Activated CD8-positive, alpha-beta memory T cell treated with anti-CD3 and anti-CD28 coated beads, Interleukin-2, amount 50 U/mL, for 4 hours (primary cell): ENCODE data around the gene MARVELD1.
A peak's percentile ranks its signal among the peaks of the same experiment; 100 is the strongest.
"Not testable (repeated sequence)": the region's sequence is repeated elsewhere in the genome, so short reads cannot be mapped to it uniquely, and the experiment has no call there.

Experiments used
- DNase-seq: peaks from one replicate; pipeline ENCODE4 v3.0.0-alpha.2; 2020

Gene MARVELD1

DNA sequence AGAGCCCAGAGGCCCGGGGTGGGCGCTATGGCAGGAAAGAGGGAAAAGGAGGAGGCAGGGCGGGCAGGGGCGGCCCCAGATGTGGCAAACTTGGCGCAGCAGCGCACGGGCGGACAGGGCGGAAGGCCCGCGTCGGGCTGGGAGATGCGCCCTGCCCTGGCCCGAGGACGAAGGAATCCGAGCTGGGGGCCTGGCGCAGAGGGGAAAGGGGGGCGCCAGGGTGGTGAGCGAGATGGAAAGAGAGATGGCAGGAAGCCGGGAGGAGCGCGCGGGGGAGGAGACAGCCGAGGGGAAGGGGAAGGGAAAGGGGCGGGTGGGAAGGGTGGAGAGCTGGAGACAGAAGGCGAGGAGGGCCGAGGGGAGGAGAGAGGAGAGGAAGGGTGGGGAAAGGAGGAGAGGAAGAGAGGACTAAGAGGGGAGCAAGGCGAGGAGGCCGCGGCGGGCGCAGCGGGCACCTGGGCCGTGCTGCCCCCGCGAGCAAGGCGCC is at the start of gene MARVELD1:
Gene MARVELD1 (plus strand): TSS at position 392 of the 487 bp plus-strand sequence. CDS start 147 bp downstream, outside the sequence.
- no peak for DNase-seq

DNA sequence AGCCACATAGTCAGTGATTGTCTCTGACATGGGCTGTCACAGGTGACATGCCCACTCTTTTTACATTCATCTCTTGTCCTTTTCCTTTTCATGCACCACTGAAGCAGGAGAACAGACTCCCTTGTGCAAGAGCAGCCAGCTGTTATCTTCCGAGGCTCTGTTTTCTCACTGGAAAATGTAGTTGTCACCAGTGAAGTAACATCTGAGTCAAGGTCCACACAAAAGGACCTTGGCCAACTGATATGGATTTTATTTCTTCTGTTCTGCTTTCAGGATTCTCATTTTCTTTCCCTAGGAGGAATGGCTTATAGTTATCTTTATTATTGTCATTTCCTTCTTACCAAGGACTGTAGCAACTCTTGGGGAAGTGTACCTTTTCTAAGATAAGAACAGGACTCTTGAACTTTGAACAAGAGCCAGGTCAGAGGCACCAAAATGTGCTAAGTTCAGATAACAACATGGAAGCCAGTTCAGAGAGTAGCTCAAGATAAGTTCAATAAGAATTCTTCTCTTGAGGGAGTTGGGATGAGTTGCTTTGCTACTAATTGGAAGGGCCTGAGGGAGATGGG is 49.2 kb upstream of the MARVELD1 start:
- no peak for DNase-seq

DNA sequence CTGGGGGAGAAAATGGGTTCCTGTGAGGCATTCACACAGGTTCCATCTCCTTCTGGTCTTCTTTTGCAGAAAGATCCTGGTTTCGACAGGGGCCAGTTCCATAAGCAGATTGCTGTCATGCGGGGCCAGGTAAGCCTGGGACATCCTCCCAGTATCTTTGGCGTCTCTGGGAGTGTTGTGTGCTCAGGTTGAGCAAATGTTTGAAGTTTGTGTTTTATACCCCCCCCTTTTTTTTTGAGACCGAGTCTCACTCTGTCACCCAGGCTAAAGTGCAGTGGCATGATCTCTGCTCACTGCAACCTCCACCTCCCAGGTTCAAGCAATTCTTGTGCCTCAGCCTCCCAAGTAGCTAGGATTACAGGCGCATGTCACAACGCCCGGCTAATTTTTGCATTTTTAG is 46.5 kb upstream of the MARVELD1 start:
- no peak for DNase-seq

DNA sequence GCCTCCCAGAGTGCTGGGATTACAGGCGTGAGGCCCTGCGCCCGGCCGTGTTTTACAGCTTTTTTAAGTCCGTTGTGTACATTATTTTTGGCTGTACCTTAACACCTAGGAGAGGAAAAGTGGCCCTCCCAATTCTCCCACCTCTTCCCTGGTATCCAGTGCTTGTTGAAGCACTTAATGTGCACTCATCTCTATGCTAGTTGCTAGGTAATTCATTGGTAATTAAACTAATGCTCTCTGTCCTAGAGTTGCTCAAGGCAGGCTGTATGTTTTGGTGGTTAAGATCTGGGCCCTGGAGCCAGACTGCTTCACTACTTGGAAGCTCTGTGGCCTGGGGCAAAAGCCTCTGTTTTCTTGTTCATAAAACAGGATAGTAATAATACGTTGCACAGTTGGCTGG is 46.1 kb upstream of the MARVELD1 start:
- DNase-seq: no peak

DNA sequence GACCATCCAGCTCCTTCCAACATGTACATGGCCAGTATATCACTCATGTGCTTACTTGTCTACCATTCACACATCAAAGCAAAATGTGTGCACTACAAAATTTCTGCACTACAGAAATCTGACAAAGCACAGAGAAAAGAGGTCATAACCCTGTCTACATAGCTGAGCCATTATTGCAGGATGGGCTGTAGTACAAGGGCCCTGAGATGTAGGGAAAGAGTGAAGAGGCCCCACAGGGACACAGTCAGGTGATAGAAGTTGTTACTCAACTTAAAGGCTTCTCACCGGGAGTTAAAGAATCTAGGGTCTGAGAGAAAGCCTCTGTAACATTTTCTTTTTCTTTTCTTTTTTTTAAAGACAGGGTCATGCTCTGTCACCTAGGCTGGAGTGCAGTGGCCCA is 44.0 kb upstream of the MARVELD1 start:
- no peak for DNase-seq

DNA sequence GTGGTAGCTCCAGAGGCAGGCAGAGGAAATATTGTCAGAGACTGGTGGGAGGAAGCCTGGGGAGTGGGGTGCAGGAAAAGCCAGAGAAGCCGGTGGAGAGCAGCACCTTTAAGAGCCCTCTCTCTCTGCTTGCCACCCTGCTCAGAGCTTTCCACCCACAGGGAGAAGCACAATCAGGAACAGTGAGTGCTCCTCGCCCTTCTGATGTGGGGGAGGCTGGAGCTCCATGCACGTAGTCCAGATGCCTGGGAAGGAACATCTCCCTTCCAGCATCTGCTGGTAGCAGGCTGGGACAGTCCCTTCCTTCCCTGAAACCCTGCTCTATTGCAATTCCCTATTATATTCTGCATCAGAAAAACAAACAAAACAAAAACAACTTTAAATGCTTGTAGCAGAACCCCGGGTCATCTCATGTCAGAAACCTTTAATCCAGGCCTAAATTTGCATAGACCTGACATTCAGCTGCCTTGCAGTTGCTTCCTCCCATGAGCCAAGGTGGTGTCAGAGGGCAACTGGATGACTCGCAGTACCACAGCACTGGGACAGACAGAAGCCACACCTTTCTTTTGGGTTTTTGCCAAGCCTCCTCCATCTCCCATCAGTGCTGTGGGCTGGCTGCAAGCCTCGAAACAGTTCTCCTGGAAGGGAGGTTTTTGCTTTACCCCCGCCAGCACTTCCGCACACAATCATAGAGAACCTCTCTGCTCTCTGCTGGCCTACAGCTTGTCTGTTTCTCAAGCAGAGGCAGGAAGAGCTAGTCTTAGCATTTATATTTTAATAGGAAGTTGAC is 39.6 kb upstream of the MARVELD1 start:
- no peak for DNase-seq

DNA sequence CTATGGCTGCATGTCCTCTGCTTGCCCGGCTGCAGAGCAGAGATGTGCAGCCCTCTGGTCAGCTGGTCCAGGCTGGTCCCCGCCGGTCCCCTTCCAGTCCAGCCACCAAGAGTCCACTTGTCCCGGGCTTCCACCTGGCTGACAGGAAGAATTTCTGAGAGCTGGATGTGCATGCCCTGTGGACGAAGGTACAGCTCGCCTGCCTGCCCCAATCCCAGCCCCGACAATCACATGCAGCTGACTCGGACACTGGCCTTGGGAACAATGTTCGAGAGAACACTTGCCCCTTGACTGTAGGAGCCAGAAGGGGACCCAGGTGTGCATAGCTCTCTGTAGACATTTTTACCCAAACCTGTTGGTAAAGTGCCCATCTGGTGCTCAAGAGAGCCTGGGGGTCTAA is 38.3 kb upstream of the MARVELD1 start:
- DNase-seq: no peak

DNA sequence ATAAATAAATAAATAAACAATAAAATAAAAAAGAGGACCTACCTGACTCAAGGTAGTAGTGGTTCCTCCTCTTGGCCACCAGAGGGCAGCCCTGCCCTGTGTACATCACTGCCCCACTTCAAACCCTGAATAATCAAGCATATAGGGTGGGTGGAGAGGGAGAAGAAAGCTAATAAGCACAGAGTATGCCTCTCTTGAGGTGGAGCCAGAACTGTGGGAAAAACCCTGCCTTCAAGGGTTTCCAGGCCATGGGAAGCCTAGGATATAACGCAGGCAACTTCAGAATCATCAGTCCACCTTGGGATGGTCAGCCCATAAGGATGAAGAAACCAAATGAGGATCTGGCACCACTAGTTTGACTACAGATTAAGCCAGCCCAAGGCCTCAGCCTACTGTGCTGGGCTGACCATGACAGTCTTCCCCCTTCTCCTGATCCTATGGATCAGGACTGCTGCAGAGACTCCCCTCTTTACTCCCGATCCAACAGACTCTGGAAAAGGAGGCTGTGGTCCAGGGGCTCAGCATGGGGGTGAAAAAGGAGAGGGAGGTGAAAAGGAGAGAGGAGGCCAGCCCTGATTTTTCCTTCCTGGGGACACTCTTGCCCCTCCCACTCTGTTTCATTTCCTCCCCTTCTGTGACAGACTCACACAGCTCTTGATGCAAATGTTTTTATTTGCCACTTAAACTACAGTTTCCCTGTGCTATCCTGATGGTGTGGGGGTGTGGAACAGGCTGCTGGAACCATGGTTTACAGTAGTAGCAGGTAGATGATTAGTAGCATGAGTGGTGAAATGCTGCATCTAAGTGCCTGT is 36.6 kb upstream of the MARVELD1 start:
- DNase-seq: peak; percentile 54

DNA sequence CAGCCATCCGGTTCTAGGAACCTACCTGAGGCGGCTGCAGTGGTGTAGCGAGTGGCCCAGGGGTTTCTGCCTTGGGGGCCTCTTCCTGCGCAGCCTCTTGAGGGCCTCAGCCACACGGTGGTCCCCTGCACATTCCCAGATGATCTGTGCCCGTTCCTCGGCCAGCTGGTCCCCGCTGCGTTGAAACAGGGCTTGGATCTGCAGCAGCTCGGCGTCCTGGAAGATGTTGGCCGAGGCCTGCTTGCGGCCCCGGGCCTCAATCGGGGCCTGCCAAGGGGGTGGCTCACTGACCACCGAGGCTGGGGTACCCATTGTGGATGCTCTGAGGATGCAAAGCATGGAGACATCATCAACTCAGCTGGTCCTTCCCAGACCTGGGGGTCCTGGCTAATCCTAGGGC is 33.9 kb upstream of the MARVELD1 start:
- DNase-seq: no peak

DNA sequence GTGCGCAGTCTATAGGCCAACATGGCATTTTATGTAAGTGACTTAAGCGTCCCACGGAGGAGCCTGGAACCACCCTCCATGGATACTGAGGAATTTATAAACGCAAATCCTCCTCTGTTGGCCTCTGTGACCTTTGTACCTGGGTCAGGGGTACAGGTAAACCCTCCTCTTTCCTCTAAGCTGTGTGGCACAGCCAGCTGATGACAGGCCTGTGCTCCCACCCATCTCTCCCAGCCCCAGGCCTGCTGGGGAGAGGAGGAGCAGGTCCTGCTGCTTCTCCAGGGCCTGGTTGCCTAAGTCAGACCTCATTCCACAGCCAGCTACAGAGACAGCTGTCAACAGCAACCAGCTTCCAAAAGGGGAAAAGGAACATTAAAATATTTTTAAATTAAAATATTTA is 31.5 kb upstream of the MARVELD1 start:
- DNase-seq: no peak

DNA sequence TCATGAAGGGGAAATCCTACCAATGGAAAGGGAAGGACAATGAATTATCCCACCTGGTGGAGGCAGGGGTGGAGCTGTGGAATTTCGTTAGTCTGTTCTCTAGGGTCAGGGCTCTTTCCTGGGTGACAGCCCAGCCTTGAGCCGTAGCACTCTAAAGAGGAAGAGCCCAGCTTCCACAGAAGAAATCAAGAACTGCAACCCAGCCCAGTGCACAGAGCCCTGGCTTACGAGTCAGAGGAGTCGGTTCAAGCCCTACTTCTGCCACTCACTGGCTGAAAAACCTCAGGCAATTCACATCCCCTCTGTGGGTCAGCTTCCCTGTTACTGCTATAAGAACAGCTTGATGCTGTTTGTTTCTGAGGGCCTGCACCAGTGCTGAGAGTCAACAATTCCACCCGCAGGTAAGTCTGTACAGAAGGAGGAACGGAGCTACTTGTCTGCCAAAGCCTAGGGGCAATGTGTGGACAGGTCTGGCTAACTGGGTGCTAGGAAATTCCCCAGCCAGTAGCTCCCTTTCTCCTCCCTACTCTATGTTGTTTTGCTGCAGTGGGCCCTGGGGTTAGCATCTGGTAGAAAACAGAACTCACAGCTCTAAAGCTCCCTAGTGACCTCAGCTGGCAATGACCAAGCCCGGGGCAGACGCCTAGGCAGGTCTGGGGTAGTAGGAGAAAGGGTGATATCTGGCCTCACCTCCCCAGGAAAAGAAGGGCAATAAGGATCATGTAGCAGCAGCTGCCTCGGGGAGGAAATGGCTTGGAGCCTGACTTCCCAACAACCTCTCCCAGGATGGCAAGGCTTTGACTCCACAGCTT is 29.8 kb upstream of the MARVELD1 start:
- DNase-seq: no peak

DNA sequence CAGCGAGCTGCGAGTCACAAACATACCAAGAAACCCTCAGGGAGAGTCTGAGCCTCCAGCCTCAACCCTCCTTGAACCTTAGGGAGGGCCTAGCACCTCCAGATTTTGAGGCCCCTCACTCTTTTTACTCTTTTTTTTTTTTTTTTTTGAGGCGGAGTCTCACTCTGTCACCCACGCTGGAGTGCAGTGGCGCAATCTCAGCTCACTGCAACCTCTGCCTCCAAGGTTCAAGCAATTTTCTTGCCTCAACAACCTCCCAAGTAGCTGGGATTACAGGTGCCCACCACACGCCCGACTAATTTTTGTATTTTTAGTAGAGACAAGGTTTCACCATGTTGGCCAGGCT is 29.2 kb upstream of the MARVELD1 start:
- DNase-seq: not testable (repeated sequence)

DNA sequence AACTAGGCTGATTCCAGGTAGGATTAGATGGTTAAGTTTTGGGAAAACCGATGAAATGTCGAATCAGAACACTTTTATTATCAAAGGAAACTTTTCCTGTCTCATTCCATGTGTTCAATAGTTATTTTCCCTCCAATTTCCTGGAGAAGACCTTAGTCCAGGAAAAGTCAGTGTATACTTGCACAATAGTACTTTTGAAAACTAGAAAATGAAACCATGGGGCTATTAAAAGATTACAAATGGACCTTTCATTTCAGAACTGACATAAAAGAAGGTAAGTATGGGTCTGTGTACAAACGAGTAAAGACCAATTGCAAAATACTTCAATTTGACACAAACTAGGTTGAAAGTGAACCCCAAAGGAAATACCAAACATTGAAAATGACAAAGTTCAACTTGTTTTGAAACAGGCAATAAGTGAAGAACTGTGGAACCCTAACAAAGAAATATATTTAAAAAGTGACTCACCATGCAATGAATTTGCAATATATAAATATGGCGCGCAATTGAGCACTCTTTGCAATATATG is 28.6 kb upstream of the MARVELD1 start:
- no peak for DNase-seq

DNA sequence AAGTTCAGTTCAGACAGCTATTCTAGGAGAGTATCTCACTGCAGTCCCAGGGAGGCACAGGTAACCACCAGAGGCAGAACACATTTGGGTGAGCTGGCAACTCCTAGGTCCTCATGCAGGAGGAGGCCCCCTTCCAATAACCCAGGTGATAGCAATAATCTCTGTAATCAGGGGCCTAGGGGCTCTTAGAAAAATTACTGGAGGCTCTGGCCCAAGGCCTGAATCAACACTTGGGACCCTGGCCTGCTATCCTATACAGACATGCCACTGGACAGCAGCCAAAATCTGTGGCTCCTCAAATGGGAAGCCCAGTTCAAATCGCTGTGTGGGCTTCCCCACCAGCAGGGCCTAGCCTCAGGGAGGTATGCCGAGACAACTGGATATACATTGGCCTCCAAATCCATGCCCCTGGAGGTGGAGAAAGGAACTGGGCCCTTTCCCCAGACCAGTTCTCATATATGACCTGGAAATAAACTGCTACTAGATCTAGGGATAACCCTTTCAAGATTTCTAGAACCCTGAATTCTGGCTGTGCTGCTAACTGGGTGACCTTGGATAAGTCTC is 28.1 kb upstream of the MARVELD1 start:
- DNase-seq: no peak

DNA sequence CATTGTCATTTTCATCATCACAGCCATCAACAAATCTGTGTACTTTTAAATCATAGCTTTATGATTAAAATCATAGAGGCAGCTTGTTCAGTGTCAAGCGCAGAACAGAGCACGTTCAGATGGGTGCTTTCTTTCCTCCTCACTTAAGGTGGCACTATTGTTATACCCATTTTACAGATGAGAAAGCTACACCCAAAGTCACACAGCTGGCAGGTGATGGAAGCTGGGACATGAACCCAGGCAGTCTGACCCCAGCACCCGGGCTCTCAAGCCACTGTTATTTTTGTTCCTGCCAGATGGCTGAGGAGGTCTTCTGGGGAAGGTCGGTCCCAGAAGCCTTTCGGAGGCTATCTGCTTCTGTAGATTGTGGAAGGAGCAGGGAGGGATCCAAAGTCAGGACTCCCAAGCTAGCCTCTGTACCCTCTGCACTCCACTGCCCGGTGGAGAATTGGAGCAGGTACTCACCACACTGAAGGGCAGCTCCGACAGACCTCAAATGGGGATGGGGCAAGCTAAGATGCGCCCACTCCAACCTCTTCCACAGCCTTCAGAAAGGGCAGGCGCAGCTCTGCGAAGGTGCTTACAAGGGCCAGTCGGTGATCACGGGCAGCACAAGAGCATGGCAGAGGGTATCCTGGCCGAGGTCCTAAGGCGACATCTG is 27.1 kb upstream of the MARVELD1 start:
- no peak for DNase-seq

DNA sequence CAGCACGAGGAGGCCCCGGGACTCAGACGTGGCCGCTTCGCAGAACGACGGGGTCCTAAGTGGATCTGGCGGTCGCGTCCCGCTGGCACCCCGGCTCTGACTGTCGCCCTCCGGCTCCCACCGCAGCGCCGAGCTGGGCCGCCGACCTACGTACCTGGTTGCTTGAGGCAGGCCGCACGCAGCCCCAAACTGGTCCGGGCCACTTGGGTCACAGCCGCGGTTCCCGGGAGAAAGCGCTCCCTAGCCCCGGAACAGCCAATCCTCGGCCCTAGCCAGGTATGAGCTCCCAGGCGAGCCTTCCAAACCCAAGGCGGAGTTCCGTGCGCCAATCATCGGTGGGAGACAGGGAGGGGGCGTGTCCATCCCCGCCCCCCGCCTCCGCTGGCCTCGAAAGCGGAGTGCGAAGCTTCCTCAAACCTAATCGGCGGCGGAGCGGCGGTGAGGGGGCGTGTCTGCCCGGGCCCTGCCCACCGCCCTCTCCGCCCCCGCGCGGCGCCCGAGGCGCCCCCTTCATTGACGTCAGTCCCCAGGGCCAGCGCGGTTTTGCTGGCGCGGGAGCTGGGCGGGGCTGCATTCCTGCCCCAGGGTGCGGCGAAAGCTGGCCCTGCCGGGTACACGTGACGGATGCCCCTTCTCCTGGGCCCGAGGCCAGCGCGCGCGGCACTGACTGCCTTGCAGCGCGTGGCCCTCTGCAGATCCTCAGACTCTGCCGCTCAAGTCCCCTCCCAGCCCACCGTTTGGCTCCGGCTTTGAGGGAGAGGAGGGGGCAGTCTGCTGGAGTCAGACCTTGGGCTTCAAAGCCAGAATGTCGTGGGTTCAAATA is 26.4 kb upstream of the MARVELD1 start, which contains the start of gene AVPI1:
Gene AVPI1 (minus strand): TSS at position 280 of the 823 bp plus-strand sequence. CDS start 7,336 bp downstream, outside the sequence.
- DNase-seq: peak; percentile 98

DNA sequence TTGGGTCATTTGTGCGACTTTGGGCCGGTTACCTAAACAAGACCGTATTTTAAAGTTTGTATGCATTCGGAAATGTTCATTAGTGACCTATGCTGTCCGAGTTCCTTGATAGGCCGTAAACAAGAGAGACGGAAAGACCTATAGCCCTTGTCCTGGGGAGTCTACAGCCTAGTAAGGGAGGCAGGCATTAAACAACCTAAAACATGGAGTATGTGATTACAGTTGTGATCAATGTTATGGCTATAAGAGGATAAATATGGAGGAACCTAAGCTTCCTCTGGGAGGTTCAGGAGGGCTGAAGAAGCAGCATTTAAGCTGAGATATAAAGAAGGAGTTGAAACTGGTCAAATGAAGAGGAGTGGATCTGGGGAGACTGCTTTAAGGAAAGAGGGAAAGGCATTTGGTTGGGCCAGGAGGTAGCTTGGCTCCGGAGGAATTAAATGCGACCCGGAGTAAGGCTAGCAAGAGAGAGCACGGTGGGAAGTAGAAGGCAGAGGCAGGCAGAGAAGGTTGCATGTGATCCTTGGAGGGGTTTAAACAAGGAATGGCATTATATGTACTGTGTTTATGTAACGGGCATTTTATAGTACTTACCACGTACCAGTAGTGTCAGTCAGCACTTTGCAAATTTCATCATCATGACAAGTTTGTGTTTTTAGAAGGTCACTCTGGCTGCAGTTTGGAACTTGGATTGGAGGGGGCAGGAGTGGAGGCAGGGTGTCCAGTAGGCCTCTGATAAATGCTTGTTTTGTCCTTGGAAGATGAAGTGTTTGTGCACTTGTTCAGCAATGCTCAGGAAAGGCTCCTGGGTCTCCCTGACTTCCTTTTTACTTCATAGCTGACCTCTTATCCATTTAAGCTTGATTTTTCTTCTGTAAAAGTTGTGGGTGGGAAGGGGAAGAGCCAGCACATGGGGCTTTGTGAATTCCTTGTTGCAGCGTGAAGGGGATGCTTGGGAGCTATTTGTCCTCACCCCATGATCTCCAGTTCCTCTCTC is 25.4 kb upstream of the MARVELD1 start:
- no peak for DNase-seq

DNA sequence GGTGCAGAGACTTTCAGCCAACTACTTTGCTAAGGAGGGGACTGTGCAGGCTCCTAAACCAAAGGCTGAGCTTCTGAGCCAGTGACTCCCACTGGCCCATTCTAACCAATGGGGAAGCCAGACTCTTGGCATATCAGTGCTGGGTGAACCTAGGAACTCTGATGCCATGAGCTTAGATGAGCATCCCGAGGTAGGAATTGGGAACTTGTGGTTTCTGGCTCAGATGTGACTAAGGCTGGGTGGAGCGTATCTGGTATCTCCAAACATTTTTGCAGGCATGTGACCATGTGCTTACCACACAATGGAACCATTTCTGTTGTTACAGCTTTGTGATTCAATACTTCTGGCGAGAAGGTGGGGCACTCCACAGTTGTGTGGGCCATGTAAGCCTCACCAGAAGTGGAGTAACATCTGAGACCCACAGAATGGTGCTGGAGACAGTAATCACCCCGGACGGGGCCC is 23.9 kb upstream of the MARVELD1 start:
- no peak for DNase-seq

DNA sequence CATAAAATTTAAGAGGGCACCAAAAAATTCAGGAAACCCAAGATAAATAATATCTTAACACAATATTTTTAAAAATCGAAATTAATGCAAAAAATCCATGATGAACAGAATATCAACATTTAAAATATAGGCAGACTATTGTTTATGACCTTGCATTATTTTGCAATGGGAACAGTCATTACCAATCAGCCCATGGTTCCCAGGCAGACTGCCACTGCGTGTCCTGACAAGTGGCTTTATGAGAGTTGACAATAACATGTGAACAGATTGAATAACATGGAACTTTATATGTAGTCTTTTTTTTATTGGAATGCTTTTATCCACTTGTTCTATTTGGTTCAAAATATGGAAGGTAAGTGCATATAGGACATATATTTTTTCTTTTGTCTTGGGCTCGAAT is 23.4 kb upstream of the MARVELD1 start:
- no peak for DNase-seq
